Smooth muscle cell of the pulmonary artery (primary cell): ENCODE results near the gene TTC17. TPM values are rescaled to one million over a fixed set of nuclear protein-coding genes. Genes with fewer than 3 reads are reported as not detected.

ENCODE experiments used
- total RNA-seq: library from RNA; depleted of rRNA; stranded (reverse); fragments of >200 nt; gene quantifications from 2 replicates; pipeline ENCODE4 v1.2.3, GENCODE V29; 2014

TTC17 gene, protein sequence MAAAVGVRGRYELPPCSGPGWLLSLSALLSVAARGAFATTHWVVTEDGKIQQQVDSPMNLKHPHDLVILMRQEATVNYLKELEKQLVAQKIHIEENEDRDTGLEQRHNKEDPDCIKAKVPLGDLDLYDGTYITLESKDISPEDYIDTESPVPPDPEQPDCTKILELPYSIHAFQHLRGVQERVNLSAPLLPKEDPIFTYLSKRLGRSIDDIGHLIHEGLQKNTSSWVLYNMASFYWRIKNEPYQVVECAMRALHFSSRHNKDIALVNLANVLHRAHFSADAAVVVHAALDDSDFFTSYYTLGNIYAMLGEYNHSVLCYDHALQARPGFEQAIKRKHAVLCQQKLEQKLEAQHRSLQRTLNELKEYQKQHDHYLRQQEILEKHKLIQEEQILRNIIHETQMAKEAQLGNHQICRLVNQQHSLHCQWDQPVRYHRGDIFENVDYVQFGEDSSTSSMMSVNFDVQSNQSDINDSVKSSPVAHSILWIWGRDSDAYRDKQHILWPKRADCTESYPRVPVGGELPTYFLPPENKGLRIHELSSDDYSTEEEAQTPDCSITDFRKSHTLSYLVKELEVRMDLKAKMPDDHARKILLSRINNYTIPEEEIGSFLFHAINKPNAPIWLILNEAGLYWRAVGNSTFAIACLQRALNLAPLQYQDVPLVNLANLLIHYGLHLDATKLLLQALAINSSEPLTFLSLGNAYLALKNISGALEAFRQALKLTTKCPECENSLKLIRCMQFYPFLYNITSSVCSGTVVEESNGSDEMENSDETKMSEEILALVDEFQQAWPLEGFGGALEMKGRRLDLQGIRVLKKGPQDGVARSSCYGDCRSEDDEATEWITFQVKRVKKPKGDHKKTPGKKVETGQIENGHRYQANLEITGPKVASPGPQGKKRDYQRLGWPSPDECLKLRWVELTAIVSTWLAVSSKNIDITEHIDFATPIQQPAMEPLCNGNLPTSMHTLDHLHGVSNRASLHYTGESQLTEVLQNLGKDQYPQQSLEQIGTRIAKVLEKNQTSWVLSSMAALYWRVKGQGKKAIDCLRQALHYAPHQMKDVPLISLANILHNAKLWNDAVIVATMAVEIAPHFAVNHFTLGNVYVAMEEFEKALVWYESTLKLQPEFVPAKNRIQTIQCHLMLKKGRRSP
- total RNA-seq, result 83.9 and 92.8 TPM in 2 replicates

DNA sequence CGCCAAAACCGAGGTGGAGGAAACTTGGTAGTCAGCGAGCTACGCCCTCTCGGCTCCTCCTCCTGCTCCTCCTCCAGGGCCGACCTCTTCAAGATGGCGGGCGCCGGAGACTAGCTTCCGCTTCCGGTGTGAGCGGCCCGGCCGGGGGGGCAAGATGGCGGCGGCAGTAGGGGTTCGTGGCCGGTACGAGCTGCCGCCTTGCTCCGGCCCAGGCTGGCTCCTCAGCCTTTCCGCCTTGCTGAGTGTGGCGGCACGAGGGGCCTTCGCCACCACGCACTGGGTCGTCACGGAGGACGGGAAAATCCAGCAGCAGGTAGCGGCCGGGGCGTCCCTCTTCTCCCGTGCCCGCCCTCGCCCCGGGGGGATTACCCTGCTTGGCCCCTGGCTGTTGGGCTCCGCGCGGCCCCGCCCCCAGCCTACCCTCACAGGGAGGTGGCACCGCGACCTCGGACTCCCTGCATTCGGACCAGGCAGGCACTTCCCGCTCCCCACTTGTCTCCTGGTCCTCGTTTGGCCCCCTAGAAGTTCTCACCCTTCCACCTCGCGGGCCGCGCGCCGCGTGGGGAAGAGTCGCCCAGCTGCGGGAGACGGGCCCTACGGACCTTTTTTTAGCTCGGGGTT lies at the start of gene TTC17:
Gene TTC17 (plus strand): TSS at position 120 of the 621 bp plus-strand sequence. CDS start 35 bp downstream, at position 155.

GRCh38 chr11:43311791-43312607 lies 46.7 kb upstream of the TTC17 start, which contains the start of gene API5:
Gene API5 (plus strand): TSS chr11:43311996. CDS start chr11:43312128, 132 bp downstream.

Other genes starting within 250 kb of the TTC17 start
- 58.4 and 68.0 TPM in 2 replicates for gene API5, start 46.9 kb upstream of the TTC17 start, total RNA-seq